Endometrial microvascular endothelial cells (primary cell): ENCODE data around the gene RUFY3. TPM values are rescaled to one million over a fixed set of nuclear protein-coding genes. Genes with fewer than 3 reads are reported as not detected.
"Not testable (repeated sequence)": the region's sequence is repeated elsewhere in the genome, so short reads cannot be mapped to it uniquely, and the experiment has no call there.

Source experiments
- in situ Hi-C: cut with HindIII; loops from 2 replicates; pipeline ENCODE4 v1.10.0; 2017; ENCODE audit warnings: low sequenced_read_pairs, low pct_unique_long_range_greater_than_20kb; ENCODE audit errors: inconsistent ontology term
- total RNA-seq: library from RNA; depleted of rRNA; stranded (reverse); fragments of >200 nt; gene quantifications from one replicate; pipeline ENCODE4 v1.2.3, GENCODE V29; 2015; ENCODE audit errors: inconsistent ontology term

Gene RUFY3
- total RNA-seq, 1 donor from 2014 or later = 9.7 TPM

DNA sequence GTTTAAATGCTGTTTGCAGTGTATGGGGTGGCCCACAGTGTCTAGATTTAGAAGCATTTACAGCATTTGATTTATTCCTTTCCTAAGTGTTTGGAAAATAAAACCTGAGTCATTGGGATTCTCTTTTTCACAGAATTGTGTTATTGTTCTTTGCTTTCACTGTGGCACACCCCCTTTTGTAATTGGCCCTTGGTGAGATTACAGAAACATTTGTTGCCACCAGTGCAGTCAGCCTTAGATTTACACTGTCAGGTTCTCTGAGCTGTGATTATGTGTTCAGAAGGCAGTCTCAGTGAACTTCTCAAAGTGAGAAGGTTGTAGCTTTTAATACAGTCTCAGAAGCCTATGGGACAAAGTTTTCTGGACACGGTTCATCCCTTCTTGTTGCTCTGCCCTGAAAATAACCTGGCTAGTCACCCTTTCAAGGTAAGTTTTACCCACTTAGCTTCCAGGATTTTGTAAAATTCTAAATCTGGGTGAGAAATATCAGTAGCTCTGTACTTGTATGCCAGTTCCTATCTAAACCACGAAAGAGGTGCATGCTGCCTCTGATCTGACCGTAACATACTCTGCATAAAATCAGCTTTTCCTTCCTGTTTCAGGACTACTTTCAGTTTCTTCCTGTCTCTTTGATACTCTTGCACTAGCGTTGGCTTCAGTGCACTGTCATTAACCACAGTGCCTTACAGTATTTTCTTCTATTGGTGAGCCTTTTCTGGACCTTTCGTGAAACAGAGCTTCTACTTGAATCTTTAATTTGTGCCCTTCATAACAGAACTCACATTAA lies 12.6 kb downstream of the RUFY3 start:
- in situ Hi-C loops = no loop called here

DNA sequence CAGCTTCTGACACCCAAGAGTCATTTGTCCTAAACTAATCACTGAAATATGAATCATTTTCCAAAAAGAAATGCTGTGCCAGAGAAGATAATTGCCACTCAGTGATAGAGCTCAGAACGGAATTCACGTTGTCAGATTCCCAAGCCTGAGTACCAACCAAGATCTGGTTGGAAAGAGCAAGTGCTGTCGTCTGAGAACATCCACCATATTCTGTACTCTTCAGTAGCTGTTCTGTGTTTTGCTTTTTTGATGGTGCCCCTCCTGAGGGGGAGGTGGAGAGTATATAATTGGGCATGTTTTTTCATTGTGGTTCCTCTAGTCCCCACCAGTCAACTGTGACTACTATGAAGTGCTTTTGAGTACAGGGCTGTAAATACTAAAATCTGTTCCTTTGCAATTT lies 13.2 kb downstream of the RUFY3 start:
- in situ Hi-C loops = no loop called here

DNA sequence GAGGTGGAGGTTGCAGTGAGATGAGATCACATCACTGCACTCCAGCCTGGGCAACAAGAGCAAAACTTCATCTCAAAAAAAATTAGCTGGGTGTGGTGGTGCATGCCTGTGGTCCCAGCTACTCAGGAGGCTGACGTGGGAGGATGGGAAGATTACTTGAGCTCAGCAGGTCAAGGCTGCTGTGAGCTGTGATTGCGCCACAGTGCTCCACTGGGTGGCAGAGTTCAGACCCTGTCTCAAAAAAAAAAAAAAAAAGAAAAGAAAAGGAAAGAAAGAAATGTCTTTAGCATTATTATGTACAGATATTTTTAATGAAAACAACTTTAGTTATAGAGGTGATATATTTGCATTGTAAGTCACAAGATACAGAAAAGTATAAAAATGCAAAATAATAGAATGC lies 14.2 kb downstream of the RUFY3 start:
- in situ Hi-C loops = not testable (repeated sequence)

DNA sequence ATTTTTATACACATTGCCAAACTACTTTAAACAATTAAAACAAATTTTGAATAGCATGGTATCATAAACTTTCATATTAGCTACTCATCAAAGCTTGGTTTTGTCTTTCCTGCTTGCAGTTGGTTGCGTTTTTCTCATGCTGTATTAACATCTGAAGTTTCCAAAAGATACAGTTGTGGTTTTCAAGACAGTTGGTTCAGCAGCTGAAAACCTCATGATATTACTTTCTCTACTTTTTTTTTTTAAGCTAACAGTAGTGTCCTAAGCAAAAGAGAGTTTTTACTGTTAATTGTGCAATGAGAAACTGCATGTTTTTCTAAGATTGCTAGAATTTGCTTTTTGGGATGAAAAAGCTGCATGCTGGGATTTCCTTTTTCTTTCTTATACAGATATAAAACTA lies 15.2 kb downstream of the RUFY3 start:
- in situ Hi-C loops = no loop called here

DNA sequence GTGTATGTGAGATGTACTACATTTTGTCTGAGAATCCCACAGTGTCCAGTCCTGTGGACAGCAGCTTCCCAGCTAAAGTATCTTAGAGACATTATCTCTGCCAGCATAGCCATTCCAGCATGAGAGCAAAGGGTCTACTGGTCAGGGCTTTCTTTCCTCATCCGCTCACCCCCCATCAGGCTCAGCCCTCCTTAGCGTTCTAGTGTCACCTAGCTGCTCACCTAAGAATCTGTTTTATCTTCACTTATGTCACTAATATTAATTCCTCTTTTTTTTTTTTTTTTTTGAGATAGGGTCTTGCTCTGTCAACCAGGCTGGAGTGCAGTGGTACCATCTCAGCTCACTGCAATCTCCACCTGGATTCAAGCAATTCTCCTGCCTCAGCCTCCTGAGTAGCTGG lies 15.6 kb downstream of the RUFY3 start:
- in situ Hi-C loops = no loop called here

DNA sequence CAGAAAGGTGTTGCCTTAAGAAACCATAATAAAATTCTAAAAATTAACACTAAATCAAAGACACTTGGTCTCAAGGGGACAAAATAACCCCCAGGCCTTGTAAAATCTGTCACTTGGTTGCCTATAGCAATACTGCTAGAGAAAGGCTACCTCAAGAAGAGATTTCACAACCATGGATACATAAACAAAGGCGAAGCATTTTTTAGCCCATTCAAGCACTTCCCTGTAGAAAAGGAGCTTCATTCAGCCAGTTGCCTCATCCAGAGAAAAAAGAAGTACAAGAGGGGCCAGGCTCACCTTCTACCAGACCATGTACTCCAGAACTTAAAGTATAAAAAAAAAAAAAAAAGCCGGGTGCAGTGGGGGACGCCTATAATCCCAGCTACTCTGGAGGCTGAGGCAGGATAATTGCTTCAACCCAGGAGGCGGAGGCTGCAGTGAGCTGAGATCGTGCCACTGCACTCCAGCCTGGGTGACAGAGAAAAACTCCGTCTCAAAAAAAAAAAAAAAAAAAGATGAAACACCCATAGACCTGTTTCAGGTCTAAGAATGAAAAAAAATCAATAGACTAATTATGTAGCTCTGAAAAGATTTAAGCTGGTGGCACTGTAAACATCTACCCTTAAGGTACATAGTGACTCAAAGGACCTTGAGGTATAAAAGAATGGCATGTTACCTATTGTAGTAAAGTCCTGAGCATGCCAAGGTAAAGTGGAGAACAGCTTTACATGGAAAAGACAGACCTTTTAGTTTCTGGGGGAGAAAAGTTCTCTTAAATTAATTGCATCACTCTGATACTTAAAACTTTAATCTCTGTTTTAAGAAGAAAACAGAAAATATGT lies 18.0 kb downstream of the RUFY3 start:
- in situ Hi-C loops = no loop called here

DNA sequence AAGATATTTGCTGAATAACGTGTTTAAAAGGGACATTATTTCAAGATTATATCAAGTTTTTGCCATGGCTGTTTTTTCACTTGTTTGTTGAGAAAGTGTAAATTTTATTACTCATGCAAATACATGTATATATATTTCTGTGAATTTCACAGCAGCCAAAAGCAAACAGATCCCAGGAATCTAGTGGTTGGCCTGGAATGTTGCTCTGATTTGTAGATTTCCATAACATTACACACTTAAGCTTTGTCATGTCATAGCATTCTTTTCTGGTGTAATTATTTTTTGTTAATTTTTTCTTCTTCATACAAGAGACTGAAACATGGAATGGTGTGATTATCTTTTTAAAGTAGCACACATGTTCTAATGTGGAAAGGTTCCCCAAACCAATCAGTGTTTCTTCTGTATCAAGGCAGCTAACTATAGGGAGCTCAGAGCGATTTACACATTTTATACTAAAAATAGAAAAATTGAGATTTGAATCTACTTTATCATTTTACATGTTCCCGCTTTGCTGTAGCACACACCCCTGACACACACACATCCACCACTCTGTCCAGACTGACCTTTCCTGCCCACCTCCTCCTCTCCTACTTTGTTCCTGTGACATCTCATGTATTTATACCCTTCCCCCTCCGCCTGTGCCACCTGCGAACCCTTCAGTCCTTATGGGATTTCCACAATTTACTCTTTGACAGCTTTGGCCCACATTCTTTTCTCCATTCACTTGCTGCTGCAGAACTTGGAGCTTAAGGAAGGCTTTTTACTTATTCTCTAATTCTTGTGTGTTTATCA lies 20.3 kb downstream of the RUFY3 start:
- in situ Hi-C loops = no loop called here

DNA sequence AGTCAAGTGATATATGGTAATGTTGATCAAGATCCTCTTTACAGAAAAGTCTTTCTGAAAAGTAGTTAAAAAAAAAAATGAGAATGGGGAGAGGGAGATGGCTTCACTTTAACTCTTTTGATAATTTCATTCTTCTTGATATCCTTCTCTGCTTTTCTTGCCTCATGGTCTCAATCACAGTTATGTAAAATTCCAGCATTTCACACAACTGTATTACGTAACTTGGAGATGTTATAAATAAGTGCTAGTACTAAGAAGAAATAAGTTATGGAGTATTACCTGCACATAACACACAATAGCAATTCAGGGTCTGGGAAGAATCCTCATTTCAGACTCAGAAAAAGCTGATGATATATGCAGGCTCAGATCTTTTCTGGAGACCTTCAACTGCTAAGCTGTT lies 22.0 kb downstream of the RUFY3 start:
- in situ Hi-C loops = no loop called here

DNA sequence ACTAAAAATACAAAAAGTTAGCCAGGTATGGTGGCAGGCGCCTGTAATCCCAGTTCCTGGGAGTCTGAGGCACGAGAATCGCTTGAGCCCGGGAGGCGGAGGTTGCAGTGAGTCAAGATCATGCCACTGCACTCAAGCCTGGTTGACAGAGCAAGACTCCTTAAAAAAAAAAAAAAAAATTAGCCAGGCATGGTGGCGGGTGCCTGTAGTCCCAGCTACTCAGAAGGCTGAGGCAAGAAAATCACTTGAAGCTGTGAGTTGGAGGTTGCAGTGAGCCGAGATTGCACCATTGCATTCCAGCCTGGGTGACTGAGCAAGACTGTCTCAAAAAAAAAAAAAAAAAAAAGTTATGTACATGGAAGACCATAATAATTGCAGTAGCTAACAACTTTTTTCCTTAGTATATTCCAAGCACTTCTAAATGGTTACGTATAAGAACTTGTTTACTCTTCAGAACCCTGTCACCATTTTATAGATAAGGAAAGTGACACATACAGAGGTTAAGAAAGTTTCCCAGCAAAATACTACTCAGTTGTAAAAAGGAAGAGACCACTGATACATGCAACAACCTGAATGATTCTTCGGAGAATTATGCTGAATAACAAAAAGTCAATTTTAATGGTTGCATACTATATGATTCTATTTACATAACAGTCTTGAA lies 24.5 kb downstream of the RUFY3 start:
- in situ Hi-C loops = no loop called here

DNA sequence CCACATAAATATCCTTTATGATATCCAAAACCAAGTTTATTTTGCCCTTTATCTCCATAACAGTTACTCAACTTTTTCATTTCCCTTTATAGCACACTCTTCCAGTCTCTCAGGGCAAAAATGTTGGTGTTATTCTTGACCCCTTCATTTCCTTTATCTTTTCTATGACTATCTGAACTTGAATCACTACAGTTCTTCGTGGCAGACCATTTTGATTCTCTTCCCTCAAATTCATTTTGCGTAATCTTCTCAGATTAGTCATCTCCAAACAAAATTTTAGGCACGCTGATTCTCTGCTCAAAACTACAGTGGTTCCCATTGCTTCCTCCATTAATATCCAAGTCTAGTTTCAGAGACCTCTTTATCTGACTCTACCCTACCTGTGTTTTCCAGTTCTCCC lies 26.1 kb downstream of the RUFY3 start:
- in situ Hi-C loops = no loop called here

DNA sequence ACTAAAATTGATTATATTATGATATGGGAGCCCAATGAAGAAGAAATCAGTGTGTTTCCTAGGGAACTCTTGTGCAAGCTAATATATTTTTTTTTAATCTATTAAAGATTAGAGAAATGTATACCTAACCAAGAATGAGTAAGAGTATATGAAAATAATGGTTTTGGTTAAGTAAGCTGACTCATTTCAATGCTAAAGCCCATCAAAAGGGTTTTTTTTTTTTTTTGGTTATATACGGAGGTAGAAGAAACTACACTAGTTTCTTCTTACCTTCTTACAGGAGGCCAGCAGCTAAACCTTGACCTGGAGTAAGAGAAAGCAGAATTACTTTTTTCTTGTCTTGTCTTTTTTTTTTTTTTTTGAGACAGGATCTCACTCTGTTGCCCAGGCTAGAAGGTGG lies 27.5 kb downstream of the RUFY3 start:
- in situ Hi-C loops = no loop called here

DNA sequence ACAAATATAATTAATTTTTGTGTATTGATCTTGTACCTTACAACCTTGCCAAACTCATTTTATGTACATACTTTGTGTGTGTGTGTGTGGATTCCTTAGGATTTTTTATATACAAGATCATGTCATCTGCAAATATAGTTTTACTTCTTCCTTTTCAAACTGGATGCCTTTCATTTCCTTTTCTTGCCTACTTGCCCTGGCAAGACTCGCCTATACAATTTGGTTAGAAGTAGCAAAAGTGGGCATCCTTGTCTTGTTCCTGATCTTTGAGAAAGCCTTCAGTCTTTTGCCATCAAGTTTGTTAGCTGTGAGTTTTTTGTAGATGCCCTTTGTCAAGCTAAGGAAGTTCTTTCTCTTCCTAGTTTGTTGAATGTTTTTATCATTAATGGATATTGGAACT lies 30.5 kb downstream of the RUFY3 start:
- in situ Hi-C loops = no loop called here

DNA sequence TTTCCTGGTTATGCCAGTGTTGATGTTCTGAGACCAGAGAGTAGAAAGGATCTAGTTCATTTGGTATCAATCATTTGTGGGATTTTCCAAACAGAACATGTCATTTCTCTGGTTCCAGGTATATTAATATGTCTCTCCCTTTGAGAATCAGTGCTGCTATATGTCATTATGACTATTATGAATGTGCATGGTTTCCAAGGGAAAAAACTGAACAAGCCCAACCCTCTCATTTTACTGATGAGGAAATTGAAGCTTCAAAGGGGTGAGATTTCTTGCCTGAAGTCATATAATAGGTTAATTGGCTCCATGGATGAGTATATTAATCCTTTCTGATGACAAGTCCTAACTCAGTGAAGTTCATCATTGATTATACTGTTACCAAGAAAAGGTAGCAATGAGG lies 31.9 kb downstream of the RUFY3 start:
- in situ Hi-C loops = no loop called here

DNA sequence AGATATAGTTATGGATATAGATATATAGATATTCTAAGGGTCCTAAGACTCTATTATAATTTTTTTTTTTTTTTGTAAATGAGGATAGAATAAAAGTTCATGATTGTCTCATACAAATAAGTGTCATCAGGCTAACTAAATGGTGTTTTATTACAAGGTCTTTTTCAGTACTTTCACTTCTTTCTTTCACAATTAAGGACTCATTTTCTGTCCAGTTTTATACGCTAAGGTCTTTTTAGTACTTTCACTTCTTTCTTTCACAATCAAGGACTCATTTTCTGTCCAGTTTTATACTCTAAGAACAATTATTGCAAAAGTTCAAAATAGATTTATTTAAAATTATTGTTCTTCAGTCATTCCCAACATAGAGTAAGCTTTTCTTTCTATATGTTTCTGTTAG lies 32.7 kb downstream of the RUFY3 start:
- in situ Hi-C loops = no loop called here

DNA sequence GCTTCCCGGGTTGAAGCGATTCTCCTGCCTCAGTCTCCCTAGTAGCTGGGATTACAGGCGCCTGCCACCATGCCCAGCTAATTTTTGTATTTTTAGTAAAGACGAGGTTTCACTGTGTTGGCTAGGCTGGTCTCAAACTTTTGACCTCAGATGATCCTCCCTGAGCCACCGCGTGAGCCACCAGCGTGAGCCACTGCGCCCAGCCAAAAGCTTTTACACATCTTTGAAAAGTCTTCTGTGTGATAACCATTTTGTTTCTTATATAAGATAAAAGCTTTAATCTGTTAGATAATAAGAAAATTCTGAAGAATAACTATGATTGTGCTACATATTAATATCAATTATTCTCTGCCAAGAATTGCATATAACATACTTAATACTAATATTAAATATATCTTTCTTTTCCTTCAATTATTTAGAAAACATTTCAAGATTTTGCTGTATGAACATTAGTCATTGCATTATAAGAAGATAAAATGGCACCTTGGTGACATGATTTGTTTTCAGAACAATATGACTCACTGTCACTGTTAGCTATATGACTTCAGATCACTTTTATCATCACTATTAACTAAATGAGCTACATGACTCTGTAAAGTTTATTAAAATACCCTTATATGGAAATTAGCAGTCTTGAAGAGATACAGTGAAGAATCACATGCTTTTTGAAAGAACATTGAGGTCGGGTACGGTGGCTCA lies 33.4 kb downstream of the RUFY3 start:
- in situ Hi-C loops = no loop called here

DNA sequence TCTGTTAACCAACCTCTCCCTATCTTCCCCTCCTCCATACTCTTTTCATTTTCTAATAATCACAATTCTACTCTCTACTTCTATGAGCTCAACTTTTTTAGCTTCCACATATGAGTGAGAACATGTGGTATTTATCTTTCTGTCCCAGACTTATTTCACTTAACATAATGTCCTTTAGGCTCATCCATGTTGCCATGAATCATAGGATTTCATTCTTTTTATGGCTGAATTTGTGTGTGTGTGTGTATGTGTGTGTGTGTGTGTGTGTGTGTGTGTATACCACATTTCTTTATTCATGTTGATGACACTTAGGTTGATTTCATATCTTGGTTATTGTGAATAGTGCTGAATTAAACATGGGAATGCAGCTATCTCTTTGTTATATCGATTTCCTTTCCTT lies 37.4 kb downstream of the RUFY3 start:
- in situ Hi-C loops = no loop called here

DNA sequence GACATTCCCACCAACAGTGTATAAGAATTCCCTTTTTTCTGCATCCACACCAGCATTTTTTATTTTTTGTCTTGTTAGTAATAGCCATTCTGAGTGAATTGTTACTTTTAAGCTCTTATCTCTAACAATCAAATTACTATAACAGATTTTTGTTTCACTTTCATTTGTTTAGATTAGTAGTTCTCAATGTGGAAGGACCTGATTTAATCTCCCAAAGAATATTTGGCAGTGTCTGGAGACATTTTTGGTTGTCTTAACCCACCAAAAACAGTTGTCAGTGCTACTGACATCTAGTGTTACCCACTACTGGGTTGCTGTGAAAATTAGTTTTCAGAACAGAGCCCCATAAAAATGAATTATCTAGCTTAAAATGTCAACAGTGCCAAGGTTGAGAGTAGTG lies 37.9 kb downstream of the RUFY3 start:
- in situ Hi-C loops = no loop called here

DNA sequence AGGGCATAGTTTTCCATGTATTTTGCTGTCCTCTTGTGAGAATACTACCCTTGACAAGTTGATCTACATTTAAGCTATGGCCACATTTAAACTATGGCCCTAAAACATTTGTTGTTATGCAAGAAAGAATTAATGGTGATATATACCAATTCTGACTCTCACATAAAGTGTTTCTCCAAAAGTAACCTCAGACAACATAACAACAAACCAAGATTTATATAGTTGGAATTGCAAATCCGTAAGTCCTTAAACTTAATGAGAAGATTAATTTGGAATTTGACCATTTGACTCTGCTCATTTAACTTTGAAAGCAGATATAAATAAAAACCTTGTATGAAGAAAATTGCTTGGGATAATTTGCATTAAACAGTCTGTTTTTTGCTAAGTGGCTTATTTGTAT lies 38.9 kb downstream of the RUFY3 start:
- in situ Hi-C loops = no loop called here
